ENCODE data around the gene TRMT112. TPM values are rescaled to one million over a fixed set of nuclear protein-coding genes. Genes with fewer than 3 reads are reported as not detected.

Gene TRMT112
- total RNA-seq, 1 donor = 155 TPM

- peak overlapping the region; percentile 77 for H3K4me3 ChIP-seq (ENCODE audit: low read depth, low read length)
- TF ChIP-seq CTCF (IDR thresholded peaks at IDR 0.05; ENCODE audit: insufficient read depth, low read depth, low read length) = peak; percentile 26
- peak; percentile 51 for DNase-seq (ENCODE audit: low read depth)
Observed at GRCh38 chr11:64305691-64306562, 11.4 kb downstream of the TRMT112 start.

- H3K4me3 ChIP-seq (ENCODE audit: low read depth, low read length) = peak within 1 kb of the TSS; percentile 77
- peak; percentile 98 for DNase-seq (ENCODE audit: low read depth)
Observed at GRCh38 chr11:64305075-64305690, 12.2 kb downstream of the TRMT112 start, which contains the start of gene ESRRA. ESRRA (plus strand) TSS chr11:64305524; CDS start chr11:64307180, 1,656 bp downstream.

GRCh38 chr11:64304316-64305072, 12.9 kb downstream of the TRMT112 start:
- peak; percentile 92 for DNase-seq (ENCODE audit: low read depth)
- TF ChIP-seq CTCF (IDR thresholded peaks at IDR 0.05; ENCODE audit: insufficient read depth, low read depth, low read length) = peak; percentile 87
- peak overlapping the region; percentile 70 for H3K4me3 ChIP-seq (ENCODE audit: low read depth, low read length)

More at GRCh38 chr11:64305075-64305690, 12.2 kb downstream of the TRMT112 start, which contains the start of gene ESRRA:
- TF ChIP-seq CTCF (IDR thresholded peaks at IDR 0.05; ENCODE audit: insufficient read depth, low read depth, low read length) = no peak

GRCh38 chr11:64304032-64304315, 13.4 kb downstream of the TRMT112 start:
- no peak for TF ChIP-seq CTCF (IDR thresholded peaks at IDR 0.05; ENCODE audit: insufficient read depth, low read depth, low read length)
- H3K4me3 ChIP-seq (ENCODE audit: low read depth, low read length) = no peak overlapping the region
- DNase-seq (ENCODE audit: low read depth) = no peak

GRCh38 chr11:64303109-64304031, 14.0 kb downstream of the TRMT112 start:
- no peak for DNase-seq (ENCODE audit: low read depth)
- H3K4me3 ChIP-seq (ENCODE audit: low read depth, low read length) = no peak overlapping the region
- no peak for TF ChIP-seq CTCF (IDR thresholded peaks at IDR 0.05; ENCODE audit: insufficient read depth, low read depth, low read length)

Data from fibroblast of villous mesenchyme (primary cell).